Measurements from ENCODE around the gene PRR11.

DNA sequence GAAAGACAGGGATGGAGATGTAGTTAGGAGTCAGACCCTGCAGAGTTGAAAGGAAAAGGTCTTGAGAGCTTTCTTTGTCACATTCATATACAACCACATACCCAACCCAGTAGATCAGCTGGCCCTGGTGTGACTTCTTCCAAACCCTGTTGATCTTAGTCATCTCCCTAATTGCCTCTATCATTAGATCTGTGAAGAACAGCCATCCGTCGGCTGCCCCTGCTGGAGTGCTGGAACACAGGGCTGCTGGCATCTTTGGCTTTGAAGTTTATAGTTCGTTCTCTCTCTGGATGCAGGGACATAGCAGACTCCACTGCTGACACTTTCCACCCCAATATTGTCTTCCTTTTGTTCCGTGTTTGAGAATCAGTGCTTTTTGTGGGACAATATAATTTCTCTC, 43.9 kb downstream of the PRR11 start:
- no peak for TF ChIP-seq GATA3 (IDR thresholded peaks at IDR 0.05; ENCODE audit: low read depth, low read length)
- TF ChIP-seq GATA2 (IDR thresholded peaks at IDR 0.05; ENCODE audit: low read depth, low read length), result no peak
